ENCODE measurements around the gene SUPT5H. TPM values are rescaled to one million over a fixed set of nuclear protein-coding genes. Genes with fewer than 3 reads are reported as not detected.
A peak's percentile ranks its signal among the peaks of the same experiment; 100 is the strongest.

The SUPT5H gene
- total and polyA plus RNA-seq, 2 of the 8 experiments (the other 6 are each of a cell fraction or from before 2014, with no cell fraction given): 77.8 to 111 TPM

- Histone ChIP-seq H3K79me1 (ENCODE audit: low read depth, low read length) (peaks cover 12% of the 10 kb centered on the region), H4K20me1 (replicated peaks in 1 of 2; ENCODE audit: control insufficient read depth in 1 of 2, insufficient read depth in 2 of 2, low read length in 2 of 2) (peaks cover 10 to 14% of the 10 kb centered on the region in 2 experiments), H3K36me3 (ENCODE audit: control insufficient read depth in 2 of 4, insufficient read depth in 4 of 4, low read length in 3 of 4) (peaks cover 0 to 9% (median 0%) of the 10 kb centered on the region in 4 experiments; a peak in 2 of 8 replicates), H3K9ac (replicated peaks in 1 of 4; ENCODE audit: extremely low read depth in 1 of 4, low read depth in 3 of 4, low read length in 3 of 4) (no peak overlapping the region), H3K4me1 (replicated peaks in 1 of 4; ENCODE audit: control insufficient read depth in 3 of 4, insufficient read depth in 4 of 4, low read length in 3 of 4) (peaks cover 0 to 3% (median under 1%) of the 10 kb centered on the region in 4 experiments; a peak in 3 of 7 replicates), H3K23me2 (ENCODE audit: low read depth, low read length) (peaks cover 6% of the 10 kb centered on the region; the same call in 1 of the 2 replicates), H2BK20ac (ENCODE audit: low read length) (no peak overlapping the region), H2AK5ac (ENCODE audit: low read depth, low read length) (no peak overlapping the region; the same call in 1 of the 2 replicates), H4K5ac (ENCODE audit: insufficient read length, low read depth, low read length) (no peak overlapping the region), H2BK5ac (ENCODE audit: low read depth, low read length) (no peak overlapping the region), H3K4me3 (ENCODE audit: extremely low read depth in 1 of 4, insufficient read depth in 2 of 4, low read depth in 3 of 4, low read length in 4 of 4) (peak overlapping the region; percentile 80 to 94 (median 88); a peak in 7 of 8 replicates), H3K27me3 (replicated peaks in 1 of 4; ENCODE audit: control insufficient read depth in 3 of 4, extremely low read depth in 1 of 4, insufficient read depth in 3 of 4, low read length in 3 of 4) (no peaks in the 10 kb centered on the region), H3K27ac (ENCODE audit: low read depth, low read length) (no peak overlapping the region), H3K4me2 (ENCODE audit: insufficient read depth in 1 of 2, low read depth in 2 of 2, low read length in 2 of 2) (peak overlapping the region; percentile 89 to 99), H2BK12ac (ENCODE audit: low read depth, low read length) (no peak overlapping the region), H4K91ac (replicated peaks; ENCODE audit: insufficient read length, low read length) (no peak overlapping the region), H3K14ac (ENCODE audit: insufficient read length) (no peak overlapping the region), H3K9me3 (ENCODE audit: insufficient read depth in 2 of 2, low read depth in 1 of 2, low read length in 1 of 2) (no peaks in the 10 kb centered on the region), H2BK15ac (ENCODE audit: low read length) (no peak overlapping the region; the same call in 1 of the 2 replicates), H3K23ac (ENCODE audit: insufficient read length) (no peak overlapping the region), H2BK120ac (replicated peaks; ENCODE audit: low read depth, low read length) (no peak overlapping the region), H3K79me2 (ENCODE audit: control insufficient read depth in 1 of 2, insufficient read depth in 2 of 2, low read length in 2 of 2) (peaks cover 15 to 65% of the 10 kb centered on the region in 2 experiments), H2AFZ (ENCODE audit: low read length) (no peak overlapping the region), H3K56ac (replicated peaks; ENCODE audit: insufficient read length, low read depth, low read length) (no peak overlapping the region), H4K8ac (ENCODE audit: extremely low read depth, insufficient read depth, low read length) (no peak overlapping the region), H3K4ac (replicated peaks; ENCODE audit: insufficient read length, low read depth, low read length) (no peak overlapping the region), H3K18ac (ENCODE audit: extremely low read depth, low read length) (no peak overlapping the region)
- WGBS, 2 experiments (ENCODE audit: extremely low coverage in 1 of 2, insufficient coverage in 1 of 2, insufficient read length in 1 of 2, insufficient replicate concordance in 2 of 2, low coverage in 1 of 2, low lambda C conversion rate in 2 of 2, missing lambda C conversion rate in 1 of 2): 93% methylated on average over 16 of the region's 16 CpGs; no CpG with 5 or more reads in 1 of the 2 experiments
- POLR2A ChIA-PET (ENCODE audit: partially characterized antibody): interaction anchor here (0.9 to 47.8 kb wide), 9 partner anchors 9 to 87 kb away, joined by 3 to 1154 read pairs (median 4); partner anchors contain the start of genes EID2B, PLEKHG2, RPS16 and SELENOV
- no peak for FAIRE-seq
- no peak for TF ChIP-seq KDM5A (IDR thresholded peaks at IDR 0.05; ENCODE audit: low read length)
- TF ChIP-seq E2F6 (IDR thresholded peaks at IDR 0.05): no peak
- no peak for DNase-seq (ENCODE audit: low read depth in 1 of 2, low spot score in 2 of 2)
- CTCF ChIA-PET (ENCODE audit: partially characterized antibody): interaction anchor here (0.7 to 2.1 kb wide), 5 partner anchors 11 to 30 kb away, joined by 3 to 8 read pairs (median 3); no protein-coding TSS in a partner anchor
Measured at GRCh38 chr19:39446365-39447084, 1.1 kb downstream of the SUPT5H start.

All from H1 (cell line).